Suppressor macrophage (primary cell): ENCODE results near the gene OR1N2.
"Not testable (repeated sequence)": the region's sequence is repeated elsewhere in the genome, so short reads cannot be mapped to it uniquely, and the experiment has no call there.

Experiments used
- DNase-seq, 4 experiments: peaks; one replicate each; pipeline ENCODE4 v3.0.0-alpha.2; 2020 to 2022
- total RNA-seq, 17 experiments: gene quantifications; one replicate each; lab custom pipeline; 2026; ENCODE audit warnings: mixed read lengths in 6 of 17, inconsistent platforms in 3 of 17; lab: John Stamatoyannopoulos, UW

Gene OR1N2
- 0 to 0.33 (median 0) reads per million in 17 experiments for total RNA-seq

DNA sequence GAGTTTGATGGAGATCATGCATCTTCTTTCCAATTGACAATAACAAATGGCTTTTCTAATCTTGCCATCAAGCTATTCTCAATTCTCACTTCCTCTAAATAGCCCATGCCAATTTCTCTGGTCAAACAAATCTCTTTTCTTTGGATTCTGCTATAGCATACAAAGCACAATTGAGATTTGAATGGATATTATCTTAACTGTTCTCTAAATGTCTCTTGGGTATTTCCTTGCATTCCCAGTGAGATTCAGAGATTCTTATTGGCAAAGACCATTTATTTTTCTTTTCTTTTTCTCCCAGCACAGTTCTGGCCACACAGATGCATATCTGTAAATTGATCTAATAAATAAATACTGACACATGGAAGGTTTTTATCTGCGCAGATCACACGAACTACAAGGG, at the start of gene OR1N2:
OR1N2 (plus strand) TSS at position 301 of the 400 bp plus-strand sequence. CDS start 100 bp downstream, outside the sequence.
- DNase-seq, result no peak

GRCh38 chr9:122506964-122507363, 45.9 kb upstream of the OR1N2 start:
- DNase-seq, result no peak

DNA sequence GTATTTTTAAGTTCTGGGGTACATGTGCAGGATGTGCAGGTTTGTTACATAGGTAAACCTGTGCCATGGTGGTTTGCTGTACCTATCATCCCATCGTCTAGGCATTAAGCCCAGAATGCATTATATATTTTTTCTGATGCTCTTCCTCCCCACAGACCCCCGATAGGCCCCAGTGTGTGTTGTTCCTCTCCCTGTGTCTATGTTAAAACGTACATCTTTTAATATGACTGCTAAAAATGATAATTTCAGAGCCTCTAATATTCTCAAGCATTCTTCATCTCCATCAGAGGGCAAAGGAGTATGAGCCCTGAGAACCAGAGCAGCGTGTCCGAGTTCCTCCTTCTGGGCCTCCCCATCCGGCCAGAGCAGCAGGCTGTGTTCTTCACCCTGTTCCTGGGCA, 42.4 kb upstream of the OR1N2 start, which contains the start of gene OR1J2:
OR1J2 (plus strand) TSS at position 301 of the 400 bp plus-strand sequence; CDS start at position 301, 0 bp downstream.
- DNase-seq, result no peak

DNA sequence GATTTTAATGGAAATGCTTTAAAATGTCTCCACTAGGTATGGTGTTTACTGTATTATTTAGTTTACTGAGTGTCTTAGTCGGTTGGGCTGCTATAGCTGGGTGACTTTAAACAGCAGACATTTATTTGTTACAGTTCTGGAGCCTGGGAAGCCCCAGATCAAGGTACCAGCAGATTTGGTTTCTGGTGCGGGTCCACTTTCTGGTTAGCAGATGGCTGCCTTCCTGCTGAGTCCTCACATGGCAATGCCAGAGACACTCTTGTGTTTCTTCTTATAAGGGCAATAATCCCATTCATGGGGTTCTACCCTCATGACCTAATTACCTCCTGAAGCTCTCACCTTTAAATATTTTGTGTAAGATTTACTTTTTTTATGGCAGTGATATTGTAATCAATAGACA, 34.7 kb upstream of the OR1N2 start:
- DNase-seq, result no peak

GRCh38 chr9:122518841-122519240, 34.1 kb upstream of the OR1N2 start, which contains the start of gene OR1J4:
OR1J4 (plus strand) TSS chr9:122519141; CDS start chr9:122519141, 0 bp downstream.
- no peak for DNase-seq

DNA sequence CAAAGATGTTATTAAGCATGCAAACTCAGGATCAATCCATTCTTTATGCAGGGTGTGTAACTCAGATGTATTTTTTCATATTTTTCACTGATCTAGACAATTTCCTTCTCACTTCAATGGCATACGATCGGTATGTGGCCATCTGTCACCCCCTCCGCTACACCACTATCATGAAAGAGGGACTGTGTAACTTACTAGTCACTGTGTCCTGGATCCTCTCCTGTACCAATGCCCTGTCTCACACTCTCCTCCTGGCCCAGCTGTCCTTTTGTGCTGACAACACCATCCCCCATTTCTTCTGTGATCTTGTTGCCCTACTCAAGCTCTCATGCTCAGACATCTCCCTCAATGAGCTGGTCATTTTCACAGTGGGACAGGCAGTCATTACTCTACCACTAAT, 33.5 kb upstream of the OR1N2 start:
- DNase-seq, result no peak

GRCh38 chr9:122526602-122527001, 26.3 kb upstream of the OR1N2 start:
- no peak for DNase-seq

GRCh38 chr9:122527193-122527592, 25.7 kb upstream of the OR1N2 start, which contains the start of gene OR1N1:
OR1N1 (minus strand) TSS chr9:122527293; CDS start chr9:122527293, 0 bp downstream.
- DNase-seq, result no peak

GRCh38 chr9:122531157-122531556, 21.8 kb upstream of the OR1N2 start:
- DNase-seq, result not testable (repeated sequence)

- no peak for DNase-seq
Measured at GRCh38 chr9:122536134-122536533, 16.8 kb upstream of the OR1N2 start.

DNA sequence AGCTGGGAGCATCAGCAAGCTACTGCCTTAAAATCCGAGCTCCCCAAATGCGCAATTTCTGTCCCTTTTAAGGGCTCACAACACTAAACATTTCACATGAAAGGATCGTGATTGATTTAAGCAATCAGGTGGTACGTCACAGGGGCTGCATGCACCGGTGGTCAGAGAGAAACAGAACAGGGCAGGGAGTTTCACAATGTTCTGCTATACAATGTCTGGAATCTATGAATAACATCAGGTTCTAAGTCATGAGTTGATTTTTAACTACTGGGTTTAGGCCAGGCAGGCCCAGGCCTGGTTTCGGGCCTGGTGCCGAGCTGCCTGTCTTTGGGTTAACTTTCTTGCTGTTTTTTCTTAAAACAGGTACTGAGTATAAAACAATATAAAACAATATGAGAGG, 15.8 kb upstream of the OR1N2 start:
- not testable (repeated sequence) for DNase-seq

GRCh38 chr9:122538757-122539156, 14.2 kb upstream of the OR1N2 start:
- DNase-seq, result no peak

DNA sequence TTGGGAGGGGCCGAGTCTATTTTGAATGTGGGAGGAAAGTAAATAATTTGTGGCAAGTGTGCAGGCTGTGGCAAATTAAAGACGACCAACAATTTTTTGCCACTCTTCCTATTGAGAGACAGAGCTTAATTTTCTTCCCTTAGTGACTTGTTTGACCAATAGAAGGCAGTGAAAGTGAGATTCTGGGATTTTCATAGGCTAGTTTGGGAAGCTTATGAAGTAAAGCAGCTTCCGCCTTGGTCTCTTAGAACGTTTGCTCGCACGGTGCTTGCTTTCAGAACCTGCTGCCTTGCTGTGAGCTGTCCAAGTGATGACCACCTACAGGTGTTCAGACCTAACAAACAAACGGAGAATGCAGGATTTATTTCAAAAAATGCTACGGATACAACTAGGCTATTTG, 6.7 kb upstream of the OR1N2 start:
- DNase-seq, result no peak

DNA sequence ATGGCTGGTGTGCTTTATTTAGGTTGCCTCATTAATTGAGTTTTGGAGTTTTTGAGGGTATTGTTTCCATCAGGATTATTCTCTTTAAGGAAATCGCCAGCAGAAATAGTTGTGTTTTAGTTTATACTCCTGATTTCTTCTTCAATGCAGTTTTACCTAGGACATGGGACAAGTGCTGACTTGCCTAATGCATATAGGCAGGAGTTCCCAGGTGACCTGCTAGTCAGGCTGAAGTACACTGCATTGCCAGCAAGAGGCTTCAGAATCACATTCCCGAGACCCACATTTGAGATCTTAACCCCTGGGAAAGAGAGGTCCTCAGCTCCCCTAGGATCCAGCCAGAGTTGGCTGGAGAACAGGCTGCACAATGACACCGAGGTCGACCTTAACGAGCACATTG, 1.5 kb upstream of the OR1N2 start:
- no peak for DNase-seq

- DNase-seq, result no peak
Measured at GRCh38 chr9:122561446-122561845, 8.5 kb downstream of the OR1N2 start.

GRCh38 chr9:122562134-122562760, 9.3 kb downstream of the OR1N2 start:
- no peak for DNase-seq

DNA sequence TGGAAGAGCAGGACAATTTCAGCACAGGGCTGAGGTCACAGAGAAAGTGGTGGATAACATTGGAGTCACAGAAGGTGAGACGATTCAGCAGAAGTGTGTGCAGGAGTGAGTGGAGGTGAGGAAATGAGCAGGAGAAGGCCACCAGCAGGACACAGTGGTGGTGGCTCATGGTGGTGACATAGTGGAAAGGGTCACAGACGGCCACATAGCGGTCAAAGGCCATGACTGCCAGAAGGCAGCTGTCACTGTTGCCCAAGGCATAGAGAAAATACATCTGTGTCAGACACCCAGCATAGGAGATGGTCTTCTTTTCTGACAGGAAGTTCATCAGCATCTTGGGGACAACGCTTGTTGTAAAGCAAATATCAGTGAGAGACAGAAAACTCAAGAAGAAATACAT, 15.0 kb downstream of the OR1N2 start:
- no peak for DNase-seq

- no peak for DNase-seq
Measured at GRCh38 chr9:122572456-122572855, 19.5 kb downstream of the OR1N2 start.

DNA sequence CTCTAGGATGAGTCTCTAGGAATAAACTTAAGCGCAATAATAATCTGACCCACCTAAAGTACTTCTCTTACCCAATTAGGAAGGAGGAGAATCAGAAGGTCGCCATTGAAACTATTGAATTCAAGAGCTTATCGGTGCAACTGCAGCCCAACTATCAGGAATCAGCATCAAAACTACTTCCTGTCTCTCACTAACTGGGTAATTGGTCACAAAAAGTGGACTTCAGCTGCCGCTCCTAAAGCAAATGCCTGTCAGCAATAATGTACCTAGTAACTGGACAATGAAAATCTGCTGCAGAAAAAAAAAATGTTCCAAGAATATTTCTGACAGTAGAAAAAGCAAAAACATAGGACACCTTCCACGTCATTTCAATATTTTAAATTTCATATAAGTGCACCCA, 27.0 kb downstream of the OR1N2 start:
- no peak for DNase-seq

- DNase-seq, result no peak
Measured at GRCh38 chr9:122580360-122580759, 27.4 kb downstream of the OR1N2 start.

GRCh38 chr9:122583284-122583683, 30.4 kb downstream of the OR1N2 start, which contains the start of gene OR1L8:
OR1L8 (minus strand) TSS chr9:122583384; CDS start chr9:122568477, 14,907 bp downstream.
- not testable (repeated sequence) for DNase-seq
